Suprapubic skin (tissue), 4 donors: ENCODE data around the gene THNSL1. TPM values are rescaled to one million over a fixed set of nuclear protein-coding genes. Genes with fewer than 3 reads are reported as not detected.

Experiments
- DNase-seq, 2 donors: peaks; one replicate each; pipeline ENCODE4 v3.0.0-alpha.2; 2019; ENCODE audit warnings: low spot score in 2 of 2
- H3K27ac ChIP-seq: fragments of 200-600 bp; sonication (generic); one replicate; pipeline ENCODE4 v1.5.1; 2019
- H3K27me3 ChIP-seq: fragments of 200-600 bp; sonication (generic); one replicate; pipeline ENCODE4 v1.5.1; 2019
- H3K36me3 ChIP-seq: fragments of 200-600 bp; sonication (generic); one replicate; pipeline ENCODE4 v1.5.1; 2019
- H3K4me1 ChIP-seq: fragments of 200-600 bp; sonication (generic); one replicate; pipeline ENCODE4 v1.5.1; 2019
- H3K4me3 ChIP-seq: fragments of 200-600 bp; sonication (generic); one replicate; pipeline ENCODE4 v1.5.1; 2019; ENCODE audit warnings: mild to moderate bottlenecking
- H3K9me3 ChIP-seq: fragments of 200-600 bp; sonication (generic); one replicate; pipeline ENCODE4 v1.5.1; 2019
- EP300 ChIP-seq: sonication (generic); formaldehyde crosslinking; IDR thresholded peaks from one replicate; pipeline ENCODE4 v1.6.1; 2017; ENCODE audit warnings: antibody characterized with exemption
- POLR2A ChIP-seq, 2 donors: fragments of 450-650 bp; IDR thresholded peaks; one replicate each; pipeline ENCODE4 v1.6.1; 2017; ENCODE audit warnings: antibody characterized with exemption in 2 of 2, mild to moderate bottlenecking in 2 of 2, moderate library complexity in 2 of 2
- POLR2AphosphoS5 ChIP-seq, 3 donors: sonication (generic); formaldehyde crosslinking; IDR thresholded peaks; one replicate each; pipeline ENCODE4 v1.6.1; 2017; ENCODE audit warnings: antibody characterized with exemption in 3 of 3
- WGBS: methylation state at CpG from one replicate; pipeline ENCODE4 v1.1.5; 2018; 5-methylcytosine and 5-hydroxymethylcytosine counted together
- total RNA-seq, 4 donors: library from RNA; depleted of rRNA; stranded (reverse); fragments of >200 nt; gene quantifications; one replicate each; pipeline ENCODE4 v1.1.0, GENCODE V29; 2016
- TF ChIP-seq, protein P1 (sequence below), 2 donors: fragments of 200-600 bp in 1 of 2; fragments of 450-650 bp in 1 of 2; sonication (generic) in 1 of 2; IDR thresholded peaks; one replicate each; pipeline ENCODE4 v1.5.1; 2016 to 2019; ENCODE audit warnings: antibody characterized with exemption in 2 of 2, mild to moderate bottlenecking in 1 of 2, moderate library complexity in 1 of 2

The THNSL1 gene
- total RNA-seq, 4 donors from 2014 or later = 1.1 to 2.2 (median 2.0) TPM

DNA sequence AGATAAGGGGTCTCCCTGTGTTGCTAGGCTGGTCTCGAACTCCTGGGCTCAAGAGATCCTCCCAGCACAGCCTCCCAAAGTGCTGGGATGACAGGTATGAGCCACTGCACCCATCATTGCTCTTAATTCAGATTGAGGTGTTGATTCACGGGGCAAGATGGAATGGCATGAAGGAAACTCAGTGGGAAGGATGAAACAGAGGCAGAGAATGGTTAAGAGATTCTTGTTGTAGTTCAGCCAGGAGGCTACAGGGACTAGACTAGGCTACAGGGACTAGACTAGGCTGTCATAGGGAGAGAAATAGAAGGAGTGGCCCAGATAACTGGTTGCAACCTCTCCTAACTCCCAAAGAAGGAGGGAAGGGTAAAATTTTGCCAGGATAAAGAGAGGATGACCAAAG, 48.0 kb downstream of the THNSL1 start:
- TF ChIP-seq, protein P1, sequence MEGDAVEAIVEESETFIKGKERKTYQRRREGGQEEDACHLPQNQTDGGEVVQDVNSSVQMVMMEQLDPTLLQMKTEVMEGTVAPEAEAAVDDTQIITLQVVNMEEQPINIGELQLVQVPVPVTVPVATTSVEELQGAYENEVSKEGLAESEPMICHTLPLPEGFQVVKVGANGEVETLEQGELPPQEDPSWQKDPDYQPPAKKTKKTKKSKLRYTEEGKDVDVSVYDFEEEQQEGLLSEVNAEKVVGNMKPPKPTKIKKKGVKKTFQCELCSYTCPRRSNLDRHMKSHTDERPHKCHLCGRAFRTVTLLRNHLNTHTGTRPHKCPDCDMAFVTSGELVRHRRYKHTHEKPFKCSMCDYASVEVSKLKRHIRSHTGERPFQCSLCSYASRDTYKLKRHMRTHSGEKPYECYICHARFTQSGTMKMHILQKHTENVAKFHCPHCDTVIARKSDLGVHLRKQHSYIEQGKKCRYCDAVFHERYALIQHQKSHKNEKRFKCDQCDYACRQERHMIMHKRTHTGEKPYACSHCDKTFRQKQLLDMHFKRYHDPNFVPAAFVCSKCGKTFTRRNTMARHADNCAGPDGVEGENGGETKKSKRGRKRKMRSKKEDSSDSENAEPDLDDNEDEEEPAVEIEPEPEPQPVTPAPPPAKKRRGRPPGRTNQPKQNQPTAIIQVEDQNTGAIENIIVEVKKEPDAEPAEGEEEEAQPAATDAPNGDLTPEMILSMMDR (IDR thresholded peaks at IDR 0.05) = no peak
- no peak for TF ChIP-seq EP300
- no peak for TF ChIP-seq POLR2AphosphoS5 (IDR thresholded peaks at IDR 0.05)
- no peak for TF ChIP-seq POLR2A (IDR thresholded peaks at IDR 0.05)
- Histone ChIP-seq H3K9me3 (no peaks in the 10 kb centered on the region), H3K27me3 (no peaks in the 10 kb centered on the region), H3K4me1 (peaks cover 12% of the 10 kb centered on the region), H3K27ac (no peak overlapping the region), H3K4me3 (no peak overlapping the region), H3K36me3 (no peaks in the 10 kb centered on the region)
- 94% methylated on average over 2 of the region's 2 CpGs for WGBS
- no peak for DNase-seq

DNA sequence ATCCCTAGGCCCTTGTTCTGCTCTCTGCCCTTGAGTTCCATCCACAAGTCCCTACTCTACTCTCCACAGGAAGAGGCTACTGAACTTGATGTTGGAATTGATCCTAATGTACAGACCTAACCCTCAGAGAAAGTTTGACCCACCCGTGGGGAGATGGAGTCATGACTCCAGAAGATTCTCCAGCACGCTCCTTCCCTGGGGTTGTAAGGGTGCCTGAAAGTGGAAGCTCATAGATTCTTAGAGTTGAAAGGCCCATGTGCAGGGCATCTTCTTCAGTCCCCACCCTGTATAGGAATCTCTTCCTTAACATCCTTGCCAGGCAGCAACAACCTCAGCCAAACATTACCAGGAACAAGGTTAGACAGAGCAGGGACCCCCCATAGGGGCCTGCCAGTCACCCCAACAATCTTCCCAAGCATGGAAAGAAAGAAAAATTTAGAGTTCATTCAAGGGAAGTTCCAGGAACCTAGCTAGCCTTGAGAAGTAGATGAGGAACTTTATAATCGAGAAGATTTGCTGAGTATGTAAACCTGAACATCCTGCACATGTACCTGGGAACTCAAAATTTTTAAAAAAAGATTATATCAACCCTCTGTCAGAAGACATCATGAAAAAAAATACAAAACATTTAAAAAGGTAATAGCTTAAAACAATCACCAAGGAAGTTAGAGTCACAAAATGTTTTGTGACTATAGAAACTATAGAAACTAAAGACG, 49.5 kb downstream of the THNSL1 start:
- Histone ChIP-seq H3K9me3 (no peaks in the 10 kb centered on the region), H3K4me1 (peaks cover 7% of the 10 kb centered on the region), H3K4me3 (no peak overlapping the region), H3K36me3 (no peaks in the 10 kb centered on the region), H3K27ac (no peak overlapping the region), H3K27me3 (no peaks in the 10 kb centered on the region)
- no peak for TF ChIP-seq EP300
- no peak for TF ChIP-seq POLR2A (IDR thresholded peaks at IDR 0.05)
- TF ChIP-seq, protein P1 (IDR thresholded peaks at IDR 0.05) = no peak
- TF ChIP-seq POLR2AphosphoS5 (IDR thresholded peaks at IDR 0.05) = no peak
- 96% methylated on average over 4 of the region's 4 CpGs for WGBS
- no peak for DNase-seq

DNA sequence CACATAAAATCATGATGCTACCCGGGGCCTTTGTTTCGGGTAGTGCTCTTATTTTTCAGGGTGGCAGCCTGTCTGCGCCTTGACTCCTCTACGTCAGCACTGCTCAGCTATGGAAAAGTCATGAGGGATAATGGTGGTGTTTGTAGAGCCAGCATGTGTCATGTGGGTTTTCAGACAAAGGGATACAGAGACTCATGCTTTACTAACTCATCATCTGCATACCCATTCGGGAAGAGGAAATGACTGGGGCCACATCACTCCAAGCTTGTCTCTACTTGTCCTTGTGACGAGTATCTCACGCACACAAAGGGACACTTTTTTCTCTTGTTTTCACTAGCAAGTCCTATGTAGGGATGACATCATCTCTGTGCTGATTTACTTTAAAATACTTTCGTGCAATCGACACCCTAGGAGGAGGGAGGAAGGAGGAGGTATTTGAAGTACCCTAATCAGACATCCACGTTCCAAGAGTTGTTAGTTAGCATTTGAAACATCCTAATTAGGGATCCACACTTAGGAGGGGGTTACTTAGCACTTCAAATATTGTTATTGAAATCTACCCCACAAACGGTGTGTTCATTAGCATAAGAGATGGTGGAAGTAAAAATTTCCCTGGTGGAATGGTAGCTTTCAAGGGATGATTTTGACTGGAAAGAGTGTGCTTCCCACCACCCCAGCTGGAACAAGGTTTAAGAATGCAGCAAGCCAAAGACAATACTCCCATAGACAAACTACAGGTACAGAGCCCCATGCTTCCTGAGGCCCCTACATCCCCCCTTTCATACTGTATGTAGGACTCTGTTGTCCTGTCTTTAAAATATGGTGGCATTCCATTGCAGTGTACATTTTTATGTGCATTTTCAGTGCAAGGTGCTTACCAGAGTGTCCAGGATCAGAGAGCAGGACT, 52.0 kb downstream of the THNSL1 start:
- no peaks in the 10 kb centered on the region for H3K4me1 ChIP-seq
- WGBS = 54% methylated on average over 11 of the region's 11 CpGs
- H3K4me3 ChIP-seq = no peak overlapping the region
- no peak for DNase-seq
- no peak overlapping the region for H3K27ac ChIP-seq
- TF ChIP-seq EP300 (no peak), POLR2AphosphoS5 (IDR thresholded peaks at IDR 0.05) (no peak), POLR2A (IDR thresholded peaks at IDR 0.05) (no peak)
- TF ChIP-seq, protein P1 (IDR thresholded peaks at IDR 0.05) = no peak
- no peaks in the 10 kb centered on the region for H3K27me3 ChIP-seq
- H3K36me3 ChIP-seq = no peaks in the 10 kb centered on the region
- H3K9me3 ChIP-seq = no peaks in the 10 kb centered on the region

DNA sequence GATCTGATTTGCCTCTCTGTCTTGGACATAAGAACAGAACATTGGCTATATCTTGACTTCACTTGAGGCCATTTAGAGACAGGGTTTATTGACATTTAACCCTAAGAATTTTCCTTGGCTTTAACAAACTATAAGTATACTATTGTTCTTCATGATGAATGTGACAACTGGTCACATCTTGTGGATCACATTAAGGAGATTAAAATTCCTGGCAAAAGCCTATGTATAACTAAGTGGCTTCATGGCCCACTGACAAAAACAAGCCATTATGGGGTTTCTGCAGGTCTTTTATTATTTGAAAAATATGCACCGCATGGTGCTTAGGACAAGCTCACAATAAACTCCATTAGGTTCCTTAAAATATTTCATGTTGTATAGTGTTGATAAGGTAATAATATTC, 54.8 kb downstream of the THNSL1 start:
- H3K36me3 ChIP-seq = no peaks in the 10 kb centered on the region
- 96% methylated on average over 1 of the region's 1 CpG for whole genome bisulfite sequencing
- H3K27me3 ChIP-seq = no peaks in the 10 kb centered on the region
- no peaks in the 10 kb centered on the region for H3K4me1 ChIP-seq
- no peak overlapping the region for H3K4me3 ChIP-seq
- no peak for DNase-seq
- no peaks in the 10 kb centered on the region for H3K9me3 ChIP-seq
- no peak overlapping the region for H3K27ac ChIP-seq
- TF ChIP-seq, protein P1 (IDR thresholded peaks at IDR 0.05) = no peak

DNA sequence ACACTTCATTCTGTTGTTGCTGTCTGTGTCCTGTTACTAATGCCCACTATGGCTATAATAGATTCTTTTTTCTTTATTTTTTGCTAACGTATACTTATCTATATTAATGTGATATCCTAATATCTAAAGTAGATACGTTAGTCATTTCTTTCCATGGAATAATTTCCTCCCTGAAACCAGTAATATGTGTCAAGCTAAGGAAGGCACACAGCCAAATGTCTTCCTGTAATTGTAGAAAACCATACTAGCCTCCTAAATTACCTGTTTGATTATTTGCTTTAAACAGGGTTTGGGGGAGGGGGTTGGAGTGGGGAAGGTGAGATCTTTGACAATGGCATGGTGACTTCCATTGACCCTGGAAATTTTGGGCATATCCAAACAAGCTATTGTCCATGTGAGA, 56.4 kb downstream of the THNSL1 start:
- TF ChIP-seq POLR2AphosphoS5 (IDR thresholded peaks at IDR 0.05) (no peak), EP300 (no peak), POLR2A (IDR thresholded peaks at IDR 0.05) (no peak)
- TF ChIP-seq, protein P1 (IDR thresholded peaks at IDR 0.05) = no peak
- H3K27me3 ChIP-seq = no peaks in the 10 kb centered on the region
- no peak overlapping the region for H3K27ac ChIP-seq
- no peaks in the 10 kb centered on the region for H3K36me3 ChIP-seq
- DNase-seq = no peak
- no peaks in the 10 kb centered on the region for H3K4me1 ChIP-seq
- WGBS = 77% methylated on average over 2 of the region's 2 CpGs
- no peaks in the 10 kb centered on the region for H3K9me3 ChIP-seq
- H3K4me3 ChIP-seq = no peak overlapping the region
